ENCODE results near the gene ZNF674.
"Not testable (repeated sequence)": the region's sequence is repeated elsewhere in the genome, so short reads cannot be mapped to it uniquely, and the experiment has no call there.

Gene ZNF674

GRCh38 chrX:46567388-46567787 lies 22.2 kb upstream of the ZNF674 start:
- no peak for DNase-seq

- no peak for DNase-seq
These were observed 16.8 kb upstream of the ZNF674 start for GRCh38 chrX:46561824-46562657.

DNA sequence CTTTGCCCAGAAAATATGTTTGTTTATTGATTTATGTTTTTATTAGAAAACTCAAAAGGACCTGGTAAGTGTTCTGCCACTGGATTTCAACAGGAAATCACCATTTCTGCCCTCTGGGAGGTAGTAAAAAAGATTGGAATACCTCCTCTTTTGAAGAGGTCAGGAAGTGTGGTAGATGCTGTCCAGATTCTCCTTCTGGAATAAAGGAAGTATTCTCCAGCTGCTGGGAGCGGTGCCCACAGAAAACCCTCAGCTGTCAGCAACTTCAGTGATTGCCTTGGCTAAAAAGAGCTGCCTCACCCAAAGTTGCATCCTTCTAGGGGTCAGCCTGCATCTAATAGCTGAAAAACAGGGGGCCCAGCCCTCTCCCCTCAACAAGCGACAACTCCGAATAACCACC lies 13.8 kb upstream of the ZNF674 start:
- no peak for DNase-seq

- DNase-seq, result no peak
These were observed 9.7 kb upstream of the ZNF674 start for GRCh38 chrX:46554942-46555341.

DNA sequence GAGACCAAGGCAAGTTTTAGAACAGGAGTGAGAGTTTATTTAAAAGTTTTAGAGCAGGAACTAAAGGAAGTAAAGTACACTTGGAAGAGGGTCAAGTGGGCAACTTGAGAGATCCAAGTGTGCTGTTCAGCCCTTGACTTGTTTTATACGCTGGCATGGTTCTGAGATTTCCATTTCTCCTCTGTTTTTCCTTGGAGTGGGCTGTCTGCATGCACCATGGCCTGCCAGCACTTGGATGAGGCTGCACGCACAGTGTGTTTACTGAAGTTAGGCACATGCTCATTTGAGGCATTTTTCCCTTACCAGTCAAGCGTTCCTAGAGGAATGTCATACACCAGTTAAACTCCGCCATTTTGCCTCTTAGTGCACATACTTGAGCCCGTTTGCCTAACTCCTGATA lies 8.7 kb upstream of the ZNF674 start:
- DNase-seq, result no peak

GRCh38 chrX:46551494-46552128 lies 6.4 kb upstream of the ZNF674 start:
- DNase-seq, result no peak

DNA sequence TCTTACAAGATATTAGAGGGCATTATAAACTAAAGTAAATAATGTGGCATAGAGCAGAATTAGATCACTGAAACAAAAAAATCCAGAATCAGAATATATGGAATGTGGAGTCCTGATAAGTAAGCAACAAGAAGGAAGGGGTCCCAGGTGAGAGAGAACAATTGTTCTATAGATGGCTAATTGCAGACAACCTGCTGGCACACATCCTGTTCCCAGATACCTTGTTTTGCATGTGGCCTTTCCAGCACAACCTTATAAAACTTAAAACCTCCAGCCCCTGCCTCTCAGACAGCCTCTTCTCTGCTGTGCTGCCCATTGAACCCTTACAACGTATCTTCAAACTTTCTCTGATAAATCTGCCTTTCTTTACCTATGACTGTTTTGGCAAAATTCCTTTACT lies 4.7 kb upstream of the ZNF674 start:
- DNase-seq, result no peak

GRCh38 chrX:46547857-46548256 lies 2.6 kb upstream of the ZNF674 start:
- no peak for DNase-seq

DNA sequence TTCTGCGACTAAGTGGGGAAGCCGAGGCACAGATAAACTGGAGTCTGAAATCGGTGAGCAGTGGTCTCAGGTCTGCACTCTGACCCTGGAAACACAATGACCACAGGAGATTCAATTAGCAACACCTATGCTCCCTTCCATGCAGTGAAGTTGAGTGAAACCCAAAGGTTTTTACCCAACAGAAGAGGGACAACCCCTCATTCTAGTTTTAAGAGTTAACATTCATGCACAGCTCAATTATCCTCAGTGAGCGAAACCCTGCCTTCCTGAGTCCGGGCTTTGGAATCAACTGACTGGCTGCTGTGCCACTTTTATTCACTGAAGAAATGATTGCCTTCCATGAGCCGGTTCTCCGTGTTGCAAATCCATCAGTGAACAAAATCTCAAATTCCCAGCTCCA lies 694 bp downstream of the ZNF674 start:
- DNase-seq, result not testable (repeated sequence)

DNA sequence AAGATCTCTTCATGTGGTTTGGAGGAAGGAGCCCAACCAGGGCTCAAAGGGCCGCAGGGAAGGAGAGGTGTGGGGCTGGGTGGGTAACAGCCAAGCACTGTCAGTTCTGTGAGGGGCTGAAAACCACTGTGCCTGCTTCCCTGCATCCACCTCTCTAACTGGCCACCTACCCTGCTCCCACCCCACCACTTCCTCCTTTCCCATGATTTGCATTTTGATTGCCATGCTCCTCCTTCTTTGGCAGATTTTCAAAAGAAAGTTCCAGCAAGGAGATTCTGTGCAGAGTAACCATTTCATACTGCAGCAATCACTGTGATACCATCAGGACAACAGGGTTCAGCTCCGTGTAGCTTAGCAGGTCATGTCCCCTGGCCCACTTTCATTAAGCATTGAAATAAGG lies 1.8 kb downstream of the ZNF674 start:
- DNase-seq, result no peak

GRCh38 chrX:46531442-46531841 lies 13.8 kb downstream of the ZNF674 start:
- no peak for DNase-seq

GRCh38 chrX:46530404-46530908 lies 14.8 kb downstream of the ZNF674 start:
- not testable (repeated sequence) for DNase-seq

- not testable (repeated sequence) for DNase-seq
These were observed 15.3 kb downstream of the ZNF674 start for GRCh38 chrX:46529740-46530403.

DNA sequence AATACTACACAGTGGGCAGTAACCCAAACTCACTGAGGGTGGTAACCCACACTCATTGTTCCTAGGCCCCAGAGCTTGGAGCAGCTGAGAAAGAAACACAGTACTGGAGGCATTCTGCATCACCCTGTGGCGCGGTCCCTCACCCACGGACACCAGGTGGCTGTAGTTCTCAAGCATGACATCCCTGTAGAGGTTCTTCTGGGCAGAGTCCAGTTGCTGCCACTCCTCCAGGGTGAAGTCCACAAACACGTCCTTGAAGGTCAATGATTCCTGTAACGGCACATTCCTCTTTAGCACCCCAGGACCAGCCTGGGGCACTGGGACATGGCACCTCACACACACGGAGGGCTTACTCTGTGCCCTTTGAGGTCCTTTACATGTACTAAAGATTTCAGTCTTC lies 16.6 kb downstream of the ZNF674 start:
- not testable (repeated sequence) for DNase-seq

- DNase-seq, result no peak
These were observed 39.1 kb downstream of the ZNF674 start for GRCh38 chrX:46506076-46506475.

- no peak for DNase-seq
These were observed 42.4 kb downstream of the ZNF674 start for GRCh38 chrX:46502848-46503247.

- no peak for DNase-seq
These were observed 45.2 kb downstream of the ZNF674 start for GRCh38 chrX:46500054-46500453.

- no peak for DNase-seq
These were observed 56.5 kb downstream of the ZNF674 start for GRCh38 chrX:46488712-46489111.

DNA sequence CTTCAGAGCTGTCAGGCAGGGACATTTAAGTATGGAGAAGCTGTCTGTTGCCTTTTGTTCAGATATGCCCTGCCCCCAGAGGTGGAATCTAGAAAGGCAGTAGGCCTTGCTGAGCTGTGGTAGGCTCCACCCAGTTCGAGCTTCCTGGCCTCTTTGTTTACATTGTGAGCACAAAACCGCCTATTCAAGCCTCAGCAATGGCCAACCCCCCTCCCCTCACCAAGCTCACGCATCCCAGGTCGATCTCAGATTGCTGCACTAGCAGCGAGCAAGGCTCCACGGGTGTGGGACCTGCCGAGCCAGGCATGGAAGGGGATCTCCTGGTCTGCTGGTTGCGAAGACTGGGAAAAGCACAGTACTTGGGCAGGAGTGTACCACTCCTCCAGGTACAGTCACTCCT lies 59.3 kb downstream of the ZNF674 start:
- peak; percentile 15 for DNase-seq

DNA sequence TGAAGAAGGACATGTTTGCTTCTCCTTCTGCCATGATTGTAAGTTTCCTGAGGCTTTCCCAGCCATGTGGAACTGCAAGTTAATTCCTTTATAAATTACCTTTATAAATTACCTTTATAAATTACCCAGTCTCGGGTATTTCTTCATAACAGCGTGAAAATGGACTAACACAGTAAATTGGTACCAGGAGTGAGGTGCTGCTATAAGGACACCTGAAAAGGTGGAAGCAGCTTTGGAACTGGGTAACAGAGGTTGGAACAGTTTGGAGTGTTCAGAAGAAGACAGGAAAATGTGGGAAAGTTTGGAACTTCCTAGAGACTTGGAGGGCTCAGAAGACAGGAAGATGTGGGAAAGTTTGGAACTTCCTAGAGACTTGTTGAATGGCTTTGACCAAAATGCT lies 66.6 kb downstream of the ZNF674 start:
- not testable (repeated sequence) for DNase-seq

GRCh38 chrX:46477435-46477834 lies 67.8 kb downstream of the ZNF674 start:
- DNase-seq, result no peak

- no peak for DNase-seq
These were observed 80.0 kb downstream of the ZNF674 start for GRCh38 chrX:46465203-46465602.

DNA sequence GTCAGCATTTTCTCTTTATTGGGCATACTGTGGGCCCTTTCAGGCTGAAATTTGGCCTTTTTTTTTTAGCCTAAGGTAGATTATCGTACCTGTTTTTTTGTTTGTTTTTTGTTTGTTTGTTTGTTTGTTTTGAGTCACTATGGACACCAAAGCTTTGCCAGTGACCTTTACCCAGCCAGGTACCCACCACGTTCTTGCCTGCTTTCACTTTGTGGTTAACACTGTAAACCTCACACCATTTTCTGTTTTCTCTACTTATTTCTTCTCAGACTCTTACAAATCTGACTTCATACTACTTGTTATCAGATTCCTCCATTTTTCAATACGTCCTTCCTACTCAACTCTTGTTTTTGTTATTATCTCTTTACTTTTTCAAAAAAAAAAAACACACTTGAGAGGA lies 81.5 kb downstream of the ZNF674 start:
- no peak for DNase-seq

GRCh38 chrX:46461660-46462191 lies 83.5 kb downstream of the ZNF674 start:
- DNase-seq, result no peak

Data from activated effector memory CD4-positive, alpha-beta T cell treated with Interleukin-2 at 50 U/mL for 16 hours (primary cell).